Measurements from ENCODE around the gene NUP133. TPM values are rescaled to one million over a fixed set of nuclear protein-coding genes. Genes with fewer than 3 reads are reported as not detected.

Gene NUP133
- total RNA-seq, 1 experiment from 2014 or later, result 67.8 TPM

DNA sequence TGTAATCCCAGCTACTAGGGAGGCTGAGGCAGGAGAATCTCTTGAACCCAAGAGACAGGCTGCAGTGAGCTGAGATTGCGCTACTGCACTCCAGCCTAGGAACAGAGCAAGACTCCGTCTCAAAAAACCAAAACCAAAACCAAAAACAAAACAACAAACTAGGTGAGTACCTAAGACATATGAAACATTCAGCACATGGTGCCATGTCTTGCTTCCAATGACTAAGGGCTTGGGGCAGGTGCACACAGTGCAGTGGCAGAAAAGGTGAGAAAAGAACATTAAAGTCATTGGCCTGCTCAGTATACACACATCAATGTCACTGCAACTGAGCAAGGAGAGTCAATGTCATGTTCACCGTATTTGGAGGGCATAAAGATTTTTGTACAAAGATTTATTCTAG, 70.1 kb downstream of the NUP133 start (continued):
- TF ChIP-seq, protein P1, sequence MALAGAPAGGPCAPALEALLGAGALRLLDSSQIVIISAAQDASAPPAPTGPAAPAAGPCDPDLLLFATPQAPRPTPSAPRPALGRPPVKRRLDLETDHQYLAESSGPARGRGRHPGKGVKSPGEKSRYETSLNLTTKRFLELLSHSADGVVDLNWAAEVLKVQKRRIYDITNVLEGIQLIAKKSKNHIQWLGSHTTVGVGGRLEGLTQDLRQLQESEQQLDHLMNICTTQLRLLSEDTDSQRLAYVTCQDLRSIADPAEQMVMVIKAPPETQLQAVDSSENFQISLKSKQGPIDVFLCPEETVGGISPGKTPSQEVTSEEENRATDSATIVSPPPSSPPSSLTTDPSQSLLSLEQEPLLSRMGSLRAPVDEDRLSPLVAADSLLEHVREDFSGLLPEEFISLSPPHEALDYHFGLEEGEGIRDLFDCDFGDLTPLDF (CRISPR knock-in tag; IDR thresholded peaks at IDR 0.05), result no peak
- TF ChIP-seq NR2C2 (CRISPR knock-in tag; IDR thresholded peaks at IDR 0.05) (no peak), RORB (CRISPR knock-in tag; IDR thresholded peaks at IDR 0.05) (no peak), ZBTB21 (CRISPR knock-in tag; IDR thresholded peaks at IDR 0.05; ENCODE audit: borderline replicate concordance) (no peak), NR3C1 (CRISPR knock-in tag; conservative IDR thresholded peaks at IDR 0.05; ENCODE audit: low read depth) (no peak), TCF7 (CRISPR knock-in tag; IDR thresholded peaks at IDR 0.05; ENCODE audit: low read depth) (no peak), CREB1 (CRISPR knock-in tag; IDR thresholded peaks at IDR 0.05) (no peak), FOXP1 (CRISPR knock-in tag; IDR thresholded peaks at IDR 0.05; ENCODE audit: borderline replicate concordance) (no peak), FOXJ3 (CRISPR knock-in tag; IDR thresholded peaks at IDR 0.05; ENCODE audit: borderline replicate concordance) (no peak), ZNF317 (CRISPR knock-in tag; IDR thresholded peaks at IDR 0.05; ENCODE audit: borderline replicate concordance, low read depth) (no peak)
- TF ChIP-seq, protein P2, sequence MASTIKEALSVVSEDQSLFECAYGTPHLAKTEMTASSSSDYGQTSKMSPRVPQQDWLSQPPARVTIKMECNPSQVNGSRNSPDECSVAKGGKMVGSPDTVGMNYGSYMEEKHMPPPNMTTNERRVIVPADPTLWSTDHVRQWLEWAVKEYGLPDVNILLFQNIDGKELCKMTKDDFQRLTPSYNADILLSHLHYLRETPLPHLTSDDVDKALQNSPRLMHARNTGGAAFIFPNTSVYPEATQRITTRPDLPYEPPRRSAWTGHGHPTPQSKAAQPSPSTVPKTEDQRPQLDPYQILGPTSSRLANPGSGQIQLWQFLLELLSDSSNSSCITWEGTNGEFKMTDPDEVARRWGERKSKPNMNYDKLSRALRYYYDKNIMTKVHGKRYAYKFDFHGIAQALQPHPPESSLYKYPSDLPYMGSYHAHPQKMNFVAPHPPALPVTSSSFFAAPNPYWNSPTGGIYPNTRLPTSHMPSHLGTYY (CRISPR knock-in tag; IDR thresholded peaks at IDR 0.05), result no peak

DNA sequence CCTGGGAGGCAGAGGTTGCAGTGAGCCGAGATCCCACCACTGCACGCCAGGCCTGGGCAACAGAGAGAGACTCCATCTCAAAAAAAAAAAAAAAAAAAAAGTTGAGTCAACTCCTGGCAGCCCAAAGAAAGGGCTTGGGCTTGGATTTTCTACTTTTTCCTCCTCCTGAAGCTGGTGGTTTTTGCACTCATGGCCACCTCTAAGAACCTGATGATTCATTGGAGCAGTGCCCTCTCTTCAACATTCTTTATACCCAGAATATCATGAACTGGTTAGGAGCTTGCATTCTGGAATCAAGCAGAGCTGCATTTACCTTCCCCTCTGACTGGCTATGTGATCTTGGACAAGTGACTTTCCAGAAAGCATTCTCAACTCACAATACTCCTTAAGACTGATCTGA, 70.7 kb downstream of the NUP133 start:
- CTCF ChIA-PET, result no interaction called here
- POLR2A ChIA-PET, result interaction anchor here (1.1 kb wide), 1 partner anchor 167 kb away, joined by 6 read pairs; no protein-coding TSS in a partner anchor

More for the DNA sequence above, 70.7 kb downstream of the NUP133 start:
- TF ChIP-seq NR3C1 (CRISPR knock-in tag; conservative IDR thresholded peaks at IDR 0.05; ENCODE audit: low read depth), result no peak
- no peak for TF ChIP-seq ZNF416 (CRISPR knock-in tag; IDR thresholded peaks at IDR 0.05)
- TF ChIP-seq ZNF396 (CRISPR knock-in tag; IDR thresholded peaks at IDR 0.05; ENCODE audit: borderline replicate concordance), result no peak
- no peak for TF ChIP-seq TEAD1 (CRISPR knock-in tag; IDR thresholded peaks at IDR 0.05)
- TF ChIP-seq, protein P3, sequence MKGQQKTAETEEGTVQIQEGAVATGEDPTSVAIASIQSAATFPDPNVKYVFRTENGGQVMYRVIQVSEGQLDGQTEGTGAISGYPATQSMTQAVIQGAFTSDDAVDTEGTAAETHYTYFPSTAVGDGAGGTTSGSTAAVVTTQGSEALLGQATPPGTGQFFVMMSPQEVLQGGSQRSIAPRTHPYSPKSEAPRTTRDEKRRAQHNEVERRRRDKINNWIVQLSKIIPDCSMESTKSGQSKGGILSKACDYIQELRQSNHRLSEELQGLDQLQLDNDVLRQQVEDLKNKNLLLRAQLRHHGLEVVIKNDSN (CRISPR knock-in tag; IDR thresholded peaks at IDR 0.05), result no peak
- no peak for TF ChIP-seq SOX15 (CRISPR knock-in tag; IDR thresholded peaks at IDR 0.05)
- TF ChIP-seq, protein P4, sequence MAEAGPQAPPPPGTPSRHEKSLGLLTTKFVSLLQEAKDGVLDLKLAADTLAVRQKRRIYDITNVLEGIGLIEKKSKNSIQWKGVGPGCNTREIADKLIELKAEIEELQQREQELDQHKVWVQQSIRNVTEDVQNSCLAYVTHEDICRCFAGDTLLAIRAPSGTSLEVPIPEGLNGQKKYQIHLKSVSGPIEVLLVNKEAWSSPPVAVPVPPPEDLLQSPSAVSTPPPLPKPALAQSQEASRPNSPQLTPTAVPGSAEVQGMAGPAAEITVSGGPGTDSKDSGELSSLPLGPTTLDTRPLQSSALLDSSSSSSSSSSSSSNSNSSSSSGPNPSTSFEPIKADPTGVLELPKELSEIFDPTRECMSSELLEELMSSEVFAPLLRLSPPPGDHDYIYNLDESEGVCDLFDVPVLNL (CRISPR knock-in tag; IDR thresholded peaks at IDR 0.05; ENCODE audit: borderline replicate concordance, low read depth), result no peak
- TF ChIP-seq CBFB (CRISPR knock-in tag; IDR thresholded peaks at IDR 0.05; ENCODE audit: low read depth), result no peak
- TF ChIP-seq FOXJ3 (CRISPR knock-in tag; IDR thresholded peaks at IDR 0.05; ENCODE audit: borderline replicate concordance), result no peak
- no peak for TF ChIP-seq GRHL2 (CRISPR knock-in tag; IDR thresholded peaks at IDR 0.05; ENCODE audit: insufficient replicate concordance, severe bottlenecking)
- TF ChIP-seq, protein P5, sequence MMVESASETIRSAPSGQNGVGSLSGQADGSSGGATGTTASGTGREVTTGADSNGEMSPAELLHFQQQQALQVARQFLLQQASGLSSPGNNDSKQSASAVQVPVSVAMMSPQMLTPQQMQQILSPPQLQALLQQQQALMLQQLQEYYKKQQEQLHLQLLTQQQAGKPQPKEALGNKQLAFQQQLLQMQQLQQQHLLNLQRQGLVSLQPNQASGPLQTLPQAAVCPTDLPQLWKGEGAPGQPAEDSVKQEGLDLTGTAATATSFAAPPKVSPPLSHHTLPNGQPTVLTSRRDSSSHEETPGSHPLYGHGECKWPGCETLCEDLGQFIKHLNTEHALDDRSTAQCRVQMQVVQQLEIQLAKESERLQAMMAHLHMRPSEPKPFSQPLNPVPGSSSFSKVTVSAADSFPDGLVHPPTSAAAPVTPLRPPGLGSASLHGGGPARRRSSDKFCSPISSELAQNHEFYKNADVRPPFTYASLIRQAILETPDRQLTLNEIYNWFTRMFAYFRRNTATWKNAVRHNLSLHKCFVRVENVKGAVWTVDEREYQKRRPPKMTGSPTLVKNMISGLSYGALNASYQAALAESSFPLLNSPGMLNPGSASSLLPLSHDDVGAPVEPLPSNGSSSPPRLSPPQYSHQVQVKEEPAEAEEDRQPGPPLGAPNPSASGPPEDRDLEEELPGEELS (CRISPR knock-in tag; IDR thresholded peaks at IDR 0.05), result no peak
- TF ChIP-seq, protein P6, sequence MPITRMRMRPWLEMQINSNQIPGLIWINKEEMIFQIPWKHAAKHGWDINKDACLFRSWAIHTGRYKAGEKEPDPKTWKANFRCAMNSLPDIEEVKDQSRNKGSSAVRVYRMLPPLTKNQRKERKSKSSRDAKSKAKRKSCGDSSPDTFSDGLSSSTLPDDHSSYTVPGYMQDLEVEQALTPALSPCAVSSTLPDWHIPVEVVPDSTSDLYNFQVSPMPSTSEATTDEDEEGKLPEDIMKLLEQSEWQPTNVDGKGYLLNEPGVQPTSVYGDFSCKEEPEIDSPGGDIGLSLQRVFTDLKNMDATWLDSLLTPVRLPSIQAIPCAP (CRISPR knock-in tag; IDR thresholded peaks at IDR 0.05), result no peak
- no peak for TF ChIP-seq KAT7 (CRISPR knock-in tag; IDR thresholded peaks at IDR 0.05; ENCODE audit: borderline replicate concordance)
- TF ChIP-seq ZNF671 (CRISPR knock-in tag; IDR thresholded peaks at IDR 0.05), result no peak
- TF ChIP-seq, protein P7, sequence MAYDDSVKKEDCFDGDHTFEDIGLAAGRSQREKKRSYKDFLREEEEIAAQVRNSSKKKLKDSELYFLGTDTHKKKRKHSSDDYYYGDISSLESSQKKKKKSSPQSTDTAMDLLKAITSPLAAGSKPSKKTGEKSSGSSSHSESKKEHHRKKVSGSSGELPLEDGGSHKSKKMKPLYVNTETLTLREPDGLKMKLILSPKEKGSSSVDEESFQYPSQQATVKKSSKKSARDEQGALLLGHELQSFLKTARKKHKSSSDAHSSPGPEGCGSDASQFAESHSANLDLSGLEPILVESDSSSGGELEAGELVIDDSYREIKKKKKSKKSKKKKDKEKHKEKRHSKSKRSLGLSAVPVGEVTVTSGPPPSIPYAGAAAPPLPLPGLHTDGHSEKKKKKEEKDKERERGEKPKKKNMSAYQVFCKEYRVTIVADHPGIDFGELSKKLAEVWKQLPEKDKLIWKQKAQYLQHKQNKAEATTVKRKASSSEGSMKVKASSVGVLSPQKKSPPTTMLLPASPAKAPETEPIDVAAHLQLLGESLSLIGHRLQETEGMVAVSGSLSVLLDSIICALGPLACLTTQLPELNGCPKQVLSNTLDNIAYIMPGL (CRISPR knock-in tag; IDR thresholded peaks at IDR 0.05), result no peak
- Mint-ChIP-seq H3K9me3 (no peaks in the 10 kb centered on the region), H3K4me1 (peaks cover 7% of the 10 kb centered on the region; the same call in 1 of the 2 replicates), H3K4me3 (no peak overlapping the region), H3K36me3 (peaks cover 21% of the 10 kb centered on the region), H3K27me3 (ENCODE audit: low read depth) (peaks cover 48% of the 10 kb centered on the region), H3K27ac (no peak overlapping the region)
- ATAC-seq, result no peak
- DNase-seq (ENCODE audit: low spot score), result no peak
